GM23248 (cell line): ENCODE data around the gene EHBP1. TPM values are rescaled to one million over a fixed set of nuclear protein-coding genes. Genes with fewer than 3 reads are reported as not detected.
A peak's percentile ranks its signal among the peaks of the same experiment; 100 is the strongest.

ENCODE experiments used
- DNase-seq: peaks from one replicate; pipeline ENCODE4 v3.0.0-alpha.2; 2015
- H2AFZ ChIP-seq: fragments of 200-600 bp; sonication (generic); 2 replicates; pipeline ENCODE4 v1.6.1; 2016; ENCODE audit warnings: antibody characterized with exemption
- H3F3A ChIP-seq: fragments of 200-600 bp; sonication (generic); 2 replicates; pipeline ENCODE4 v1.6.1; 2016; ENCODE audit warnings: mild to moderate bottlenecking, antibody characterized with exemption, mixed run types; ENCODE audit not compliant: insufficient read depth
- H3K27ac ChIP-seq: fragments of 200-600 bp; sonication (generic); 2 replicates; pipeline ENCODE4 v1.5.1; 2016; ENCODE audit warnings: mild to moderate bottlenecking
- H3K27me3 ChIP-seq: fragments of 200-600 bp; sonication (generic); replicated peaks from 2 replicates; pipeline ENCODE4 v1.6.1; 2016; ENCODE audit warnings: mild to moderate bottlenecking; ENCODE audit not compliant: insufficient read depth
- H3K36me3 ChIP-seq: fragments of 200-600 bp; sonication (generic); 2 replicates; pipeline ENCODE4 v1.6.1; 2016; ENCODE audit warnings: low read depth, mild to moderate bottlenecking
- H3K4me1 ChIP-seq: fragments of 200-600 bp; sonication (generic); 2 replicates; pipeline ENCODE4 v1.6.1; 2016; ENCODE audit warnings: mild to moderate bottlenecking; ENCODE audit not compliant: insufficient read depth
- H3K4me2 ChIP-seq: fragments of 200-600 bp; sonication (generic); one replicate; pipeline ENCODE4 v1.6.1; 2016; ENCODE audit warnings: mild to moderate bottlenecking; ENCODE audit not compliant: unreplicated experiment
- H3K4me3 ChIP-seq: fragments of 200-600 bp; sonication (generic); 2 replicates; pipeline ENCODE4 v1.5.1; 2016; ENCODE audit warnings: mild to moderate bottlenecking
- H3K79me2 ChIP-seq: fragments of 200-600 bp; sonication (generic); 2 replicates; pipeline ENCODE4 v1.6.1; 2016; ENCODE audit warnings: mild to moderate bottlenecking; ENCODE audit not compliant: insufficient read depth
- H3K9ac ChIP-seq: fragments of 200-600 bp; sonication (generic); 2 replicates; pipeline ENCODE4 v1.6.1; 2016; ENCODE audit warnings: mild to moderate bottlenecking
- H3K9me2 ChIP-seq: fragments of 200-600 bp; sonication (generic); 2 replicates; pipeline ENCODE4 v1.6.1; 2016; ENCODE audit warnings: mixed run types, mild to moderate bottlenecking, moderate library complexity; ENCODE audit not compliant: insufficient read depth
- H3K9me3 ChIP-seq: fragments of 200-600 bp; sonication (generic); one replicate; pipeline ENCODE4 v1.6.1; 2017; ENCODE audit warnings: low read depth
- H4K20me1 ChIP-seq: fragments of 200-600 bp; sonication (generic); 2 replicates; pipeline ENCODE4 v1.6.0; 2016; ENCODE audit not compliant: insufficient read depth
- EZH2 ChIP-seq: fragments of 200-600 bp; sonication (generic); IDR thresholded peaks from 2 replicates; pipeline ENCODE4 v1.6.1; 2018; ENCODE audit warnings: antibody characterized with exemption, mild to moderate bottlenecking; ENCODE audit not compliant: insufficient read depth, poor library complexity, severe bottlenecking
- EZH2phosphoT487 ChIP-seq: fragments of 200-600 bp; sonication (generic); IDR thresholded peaks from 2 replicates; pipeline ENCODE4 v1.6.1; 2018; ENCODE audit warnings: antibody characterized with exemption, moderate library complexity, mild to moderate bottlenecking, low read depth; ENCODE audit not compliant: insufficient read depth
- WGBS, 2 experiments: methylation state at CpG; one replicate each; pipeline ENCODE4 v1.1.6; 2015 to 2017; ENCODE audit warnings: low lambda C conversion rate in 2 of 2, low coverage in 1 of 2; ENCODE audit errors: missing lambda C conversion rate in 2 of 2; 5-methylcytosine and 5-hydroxymethylcytosine counted together
- in situ Hi-C: fragments of 300-500 bp; cut with MboI; formaldehyde crosslinking; loops from 2 replicates; pipeline ENCODE4 v1.15.0; 2020
- polyA plus RNA-seq: library from polyadenylated mRNA; unstranded; fragments of >200 nt; fragmentation: Nextera tagmentation; extraction: Ambion mirVana; gene quantifications from 2 replicates; pipeline ENCODE4 v1.2.1, GENCODE V29; 2016
- total RNA-seq: library from RNA; depleted of rRNA; stranded (reverse); fragments of >200 nt; shearing (Covaris generic); gene quantifications from 2 replicates; pipeline ENCODE4 v1.2.3, GENCODE V29; 2014

Gene EHBP1
- total and polyA plus RNA-seq, 2 experiments from 2014 or later, result 41.3 to 56.8 TPM

DNA sequence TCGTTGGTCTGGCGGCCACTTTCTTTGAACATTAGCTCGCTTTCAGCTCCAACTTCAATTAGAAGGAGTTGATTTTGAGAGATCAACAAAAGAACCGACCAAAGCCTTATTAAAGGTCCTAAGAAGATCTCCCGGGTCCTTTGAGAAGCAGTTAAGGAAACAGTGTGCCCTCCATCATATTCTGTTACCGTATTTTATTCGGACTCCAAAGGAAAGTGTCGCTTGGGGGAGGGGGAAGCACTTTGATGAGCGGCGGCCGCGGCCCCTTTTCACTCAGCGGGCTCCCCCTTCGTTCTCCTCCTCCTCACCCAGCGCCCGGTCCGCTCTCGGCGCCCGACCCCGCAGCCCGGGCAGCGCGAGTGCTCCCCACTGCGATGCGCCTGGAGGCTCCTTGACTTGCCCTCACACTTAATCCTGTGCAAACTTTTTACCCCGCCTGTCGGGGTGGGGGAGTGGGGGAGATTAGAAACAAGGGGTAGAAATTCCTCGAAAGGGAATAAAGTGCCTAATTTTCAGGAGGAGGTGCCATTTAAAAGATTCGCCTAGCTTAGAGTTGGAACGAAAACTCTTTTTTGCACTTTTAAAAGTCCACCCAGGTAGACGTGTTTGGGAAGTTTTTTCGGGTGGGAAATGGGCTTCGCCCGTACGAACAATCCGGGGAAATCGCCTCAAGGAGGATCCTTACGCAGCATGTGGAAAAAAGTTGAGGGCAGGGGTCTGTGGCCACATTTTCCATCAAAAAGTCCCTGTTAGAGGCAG lies 343.9 kb downstream of the EHBP1 start:
- Histone ChIP-seq H3K27ac (no peak overlapping the region), H2AFZ (peak overlapping the region; percentile 29; the same call in 1 of the 2 replicates), H3K36me3 (peaks cover 19% of the 10 kb centered on the region), H3K4me2 (peak overlapping the region; percentile 78), H3K9ac (no peak overlapping the region), H4K20me1 (0 out of 2 replicates have a peak, but pooled peaks cover 3% of the 10 kb centered on the region), H3K27me3 (peaks cover 38% of the 10 kb centered on the region), H3K4me1 (peaks cover 9% of the 10 kb centered on the region; the same call in 1 of the 2 replicates), H3K79me2 (no peaks in the 10 kb centered on the region), H3K9me2 (no peaks in the 10 kb centered on the region), H3K4me3 (peak overlapping the region; percentile 77), H3K9me3 (no peaks in the 10 kb centered on the region), H3F3A (0 out of 2 replicates have a peak, but pooled peaks cover 5% of the 10 kb centered on the region)
- in situ Hi-C loops, result no loop called here
- 8% methylated on average over 38 to 39 of the region's 39 CpGs for WGBS, 2 experiments
- DNase-seq, result peak; percentile 32
- TF ChIP-seq EZH2phosphoT487 (peak; percentile 8; the same call in 1 of the 2 replicates), EZH2 (no peak)

DNA sequence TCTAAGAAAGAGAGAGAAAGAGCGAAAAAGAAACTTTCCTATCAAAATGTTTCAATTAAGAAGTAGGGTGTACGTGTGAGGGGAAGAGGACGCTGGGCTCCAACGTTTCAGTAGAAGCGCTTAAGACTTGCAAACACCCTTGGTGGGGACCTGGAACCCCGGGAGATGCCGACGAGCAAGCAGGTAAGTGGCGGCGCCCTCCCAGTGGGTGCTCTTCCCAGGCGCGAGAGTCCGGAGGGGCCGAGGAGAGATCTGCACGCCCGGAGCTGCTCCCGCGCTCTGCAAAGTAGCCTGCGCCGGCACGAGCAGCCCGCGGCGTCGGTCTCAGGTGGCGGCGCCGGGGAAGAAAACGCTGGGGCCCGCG lies 344.4 kb downstream of the EHBP1 start:
- Histone ChIP-seq H3F3A (0 out of 2 replicates have a peak, but pooled peaks cover 5% of the 10 kb centered on the region), H4K20me1 (0 out of 2 replicates have a peak, but pooled peaks cover 3% of the 10 kb centered on the region), H3K9me3 (no peaks in the 10 kb centered on the region), H3K79me2 (no peaks in the 10 kb centered on the region), H3K4me3 (peak overlapping the region; percentile 77), H3K9ac (no peak overlapping the region), H3K9me2 (no peaks in the 10 kb centered on the region), H3K27me3 (peaks cover 43% of the 10 kb centered on the region), H3K4me1 (peaks cover 9% of the 10 kb centered on the region; the same call in 1 of the 2 replicates), H2AFZ (peak overlapping the region; percentile 29; the same call in 1 of the 2 replicates), H3K36me3 (peaks cover 19% of the 10 kb centered on the region), H3K4me2 (peak overlapping the region; percentile 78), H3K27ac (no peak overlapping the region)
- in situ Hi-C loops, result no loop called here
- DNase-seq, result peak; percentile 59
- TF ChIP-seq EZH2phosphoT487, result no peak
- 1 to 2% methylated on average over 30 to 31 of the region's 31 CpGs for WGBS, 2 experiments

- H3K4me1 ChIP-seq, result peaks cover 10% of the 10 kb centered on the region
- TF ChIP-seq EZH2phosphoT487, result no peak
- no peak for TF ChIP-seq EZH2
- H3K27ac ChIP-seq, result no peak within 1 kb of the TSS
- peak within 1 kb of the TSS; percentile 90 for H2AFZ ChIP-seq
- peaks cover 14% of the 10 kb centered on the region for H3K36me3 ChIP-seq
- H3K9me3 ChIP-seq, result no peaks in the 10 kb centered on the region
- DNase-seq, result peak; percentile 61
- H3K4me3 ChIP-seq, result peak within 1 kb of the TSS; percentile 77
- 0 out of 2 replicates have a peak, but pooled peaks cover 3% of the 10 kb centered on the region for H4K20me1 ChIP-seq
- H3K9ac ChIP-seq, result 0 out of 2 replicates have a peak within 1 kb of the TSS, but pooled peaks have one; percentile 24
- H3K27me3 ChIP-seq, result peaks cover 49% of the 10 kb centered on the region
- H3K4me2 ChIP-seq, result peak within 1 kb of the TSS; percentile 98
- no peaks in the 10 kb centered on the region for H3K9me2 ChIP-seq
- in situ Hi-C loops, result no loop called here
- no peaks in the 10 kb centered on the region for H3K79me2 ChIP-seq
- WGBS, 2 experiments, result 2% methylated on average over 37 to 45 of the region's 73 CpGs
- 0 out of 2 replicates have a peak, but pooled peaks cover 3% of the 10 kb centered on the region for H3F3A ChIP-seq
Measured at GRCh38 chr2:63050334-63051041, 345.0 kb downstream of the EHBP1 start, which contains the start of gene OTX1. OTX1 (plus strand) TSS chr2:63050830; CDS start chr2:63052991, 2,161 bp downstream.

DNA sequence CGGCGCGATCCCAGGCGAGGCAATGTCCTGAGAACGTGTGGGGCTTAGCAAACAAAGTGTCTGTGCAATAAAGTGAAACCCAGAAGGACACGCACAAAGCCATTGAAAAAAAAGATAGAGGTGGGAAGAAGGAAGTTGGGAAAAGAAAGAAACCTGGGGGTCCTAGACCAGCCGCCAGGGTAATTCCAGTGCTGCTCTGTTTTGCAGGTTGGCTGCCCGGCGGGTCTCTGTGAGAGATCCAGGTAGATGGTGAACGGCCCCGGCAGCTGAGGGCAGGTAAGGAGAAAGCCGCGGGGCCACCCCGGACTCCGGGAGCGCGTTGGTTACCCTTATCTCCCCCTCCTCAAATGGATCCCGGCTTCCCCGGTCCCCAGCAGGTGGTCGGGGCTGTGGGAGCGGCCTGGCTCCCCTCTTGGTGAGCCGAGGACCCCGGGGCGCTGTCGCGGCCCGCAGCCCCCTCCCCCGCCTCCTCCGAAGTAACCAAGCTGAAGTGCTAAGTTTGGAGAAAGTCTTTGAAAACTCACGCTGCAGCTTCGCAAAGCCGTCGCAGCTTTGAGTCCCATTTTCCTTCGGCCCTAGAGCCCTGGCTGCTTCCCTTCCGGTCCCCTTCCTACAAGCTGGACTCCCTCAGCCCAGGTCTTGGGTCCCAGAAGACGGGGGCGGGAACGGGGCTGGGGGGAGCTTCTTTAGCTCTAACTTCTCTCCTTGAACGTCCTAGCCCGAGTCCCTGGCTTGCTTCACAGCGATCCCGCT lies 345.7 kb downstream of the EHBP1 start:
- Histone ChIP-seq H4K20me1 (0 out of 2 replicates have a peak, but pooled peaks cover 3% of the 10 kb centered on the region), H3K79me2 (no peaks in the 10 kb centered on the region), H3K9ac (0 out of 2 replicates have a peak overlapping the region, but pooled peaks have one; percentile 24), H3K9me2 (no peaks in the 10 kb centered on the region), H3K4me1 (peaks cover 14% of the 10 kb centered on the region), H3K36me3 (peaks cover 7% of the 10 kb centered on the region; the same call in 1 of the 2 replicates), H3K27ac (no peak overlapping the region), H3K9me3 (no peaks in the 10 kb centered on the region), H2AFZ (peak overlapping the region; percentile 90), H3K4me3 (peak overlapping the region; percentile 77), H3K4me2 (peak overlapping the region; percentile 98), H3F3A (no peaks in the 10 kb centered on the region), H3K27me3 (peaks cover 56% of the 10 kb centered on the region)
- WGBS, 2 experiments, result 24 to 28% methylated on average over 26 to 42 of the region's 42 CpGs
- in situ Hi-C loops, result no loop called here
- no peak for DNase-seq
- TF ChIP-seq EZH2phosphoT487 (no peak), EZH2 (no peak)
